K562 (cell line): ENCODE results near the gene GABPB2. TPM values are rescaled to one million over a fixed set of nuclear protein-coding genes. Genes with fewer than 3 reads are reported as not detected.

Experiments
- CHD2 ChIP-seq: IDR thresholded peaks from 2 replicates; pipeline ENCODE4 v1.6.1; 2011; ENCODE audit warnings: low read depth, low read length
- FOXA1 ChIP-seq: fragments of 450-650 bp; IDR thresholded peaks from 2 replicates; pipeline ENCODE4 v1.6.1; 2016; ENCODE audit warnings: mild to moderate bottlenecking, borderline replicate concordance
- FOXO4 ChIP-seq: fragments of 450-650 bp; formaldehyde crosslinking; IDR thresholded peaks from 2 replicates; pipeline ENCODE4 v1.4.0; 2020; ENCODE audit warnings: mild to moderate bottlenecking, moderate library complexity
- GTF2B ChIP-seq: IDR thresholded peaks from 2 replicates; pipeline ENCODE4 v1.6.1; 2011; ENCODE audit not compliant: insufficient read length; ENCODE audit errors: extremely low read depth
- HMG20A ChIP-seq: fragments of 450-650 bp; formaldehyde crosslinking; conservative IDR thresholded peaks from 2 replicates; pipeline ENCODE4 v1.4.0; 2020; ENCODE audit warnings: mild to moderate bottlenecking, mixed read lengths
- KLF6 ChIP-seq: fragments of 250-450 bp; sonication (Bioruptor Pico); IDR thresholded peaks from 2 replicates; pipeline ENCODE4 v1.4.0; 2020; ENCODE audit warnings: mild to moderate bottlenecking, moderate library complexity, borderline replicate concordance
- MXI1 ChIP-seq: IDR thresholded peaks from 2 replicates; pipeline ENCODE4 v1.6.1; 2011; ENCODE audit warnings: low read depth, mild to moderate bottlenecking, improper control_type of control experiment, low read length
- PCBP2 ChIP-seq: fragments of 200-400 bp; formaldehyde crosslinking; IDR thresholded peaks from 2 replicates; pipeline ENCODE4 v1.6.1; 2018; ENCODE audit warnings: low read length, low read depth, mild to moderate bottlenecking, moderate library complexity; ENCODE audit not compliant: poor library complexity, severe bottlenecking
- PHF20 ChIP-seq: fragments of 450-650 bp; IDR thresholded peaks from 2 replicates; pipeline ENCODE4 v1.6.1; 2018; ENCODE audit not compliant: partially characterized antibody
- RBM14 ChIP-seq: fragments of 200-400 bp; formaldehyde crosslinking; IDR thresholded peaks from 2 replicates; pipeline ENCODE4 v1.6.1; 2018; ENCODE audit warnings: low read depth, mild to moderate bottlenecking, low read length, moderate library complexity, borderline replicate concordance; ENCODE audit not compliant: insufficient read depth
- SP2 ChIP-seq: IDR thresholded peaks from 2 replicates; pipeline ENCODE4 v1.6.1; 2011; ENCODE audit warnings: mild to moderate bottlenecking, low read depth, low read length, moderate library complexity; ENCODE audit not compliant: poor library complexity, severe bottlenecking; ENCODE audit errors: extremely low read depth
- SRSF9 ChIP-seq: fragments of 200-400 bp; formaldehyde crosslinking; IDR thresholded peaks from 2 replicates; pipeline ENCODE4 v1.6.1; 2017; ENCODE audit warnings: low read depth, low read length, borderline replicate concordance
- TRIM28 ChIP-seq: fragments of 450-650 bp; IDR thresholded peaks from 2 replicates; pipeline ENCODE4 v1.6.1; 2017
- YBX1 ChIP-seq: fragments of 450-650 bp; IDR thresholded peaks from 2 replicates; pipeline ENCODE4 v1.7.1; 2016; ENCODE audit warnings: mild to moderate bottlenecking
- ZNF280B ChIP-seq: fragments of 250-450 bp; sonication (Bioruptor Pico); IDR thresholded peaks from 2 replicates; pipeline ENCODE4 v1.5.1; 2021; ENCODE audit warnings: mild to moderate bottlenecking
- ZNF407 ChIP-seq: fragments of 450-650 bp; IDR thresholded peaks from 2 replicates; pipeline ENCODE4 v1.6.1; 2016; ENCODE audit warnings: low read depth
- polyA plus RNA-seq, 8 experiments: library from polyadenylated mRNA; depleted of rRNA in 4 of 8; stranded (reverse) in 5 of 8; unstranded in 3 of 8; fragments of >200 nt; fragmentation: Nextera tagmentation in 2 of 8; fragmentation: Illumina TruSeq in 1 of 8; extraction: Ambion mirVana in 2 of 8; extraction: Trizol in 1 of 8; gene quantifications; 2 replicates each; pipeline versions ENCODE4 v1.2.1 to v1.2.3, GENCODE V29; 2011 to 2014; ENCODE audit warnings: inconsistent platforms in 1 of 8, missing spikeins in 1 of 8
- total RNA-seq, 7 experiments: library from RNA; depleted of rRNA in 6 of 7; stranded (reverse); fragments of >200 nt in 6 of 7; fragmentation: Illumina TruSeq in 2 of 7; extraction: Trizol in 2 of 7; gene quantifications; 2 replicates each; pipeline versions ENCODE4 v1.2.1 to v1.2.3, GENCODE V29; 2011 to 2021; ENCODE audit warnings: low replicate concordance in 1 of 7

GABPB2 gene
- total and polyA plus RNA-seq, 9 of the 15 experiments (the other 6 are each of a cell fraction or from before 2014, with no cell fraction given): 2.2 to 13.3 (median 6.1) TPM

GRCh38 chr1:151054971-151055547 lies 15.5 kb upstream of the GABPB2 start (continued):
- TF ChIP-seq ZNF280B (CRISPR knock-in tag): no peak
- TF ChIP-seq GTF2B: no peak
- no peak for TF ChIP-seq SRSF9
- TF ChIP-seq MXI1: no peak
- TF ChIP-seq FOXA1: no peak
- peak; percentile 47; the same call in 1 of the 2 replicates for TF ChIP-seq KLF6 (CRISPR knock-in tag)
- TF ChIP-seq SP2: no peak
- TF ChIP-seq PCBP2: no peak
- TF ChIP-seq RBM14: no peak
- TF ChIP-seq CHD2: no peak
- TF ChIP-seq TRIM28: 0 out of 2 replicates have a peak, but pooled peaks have one; percentile 31
- no peak for TF ChIP-seq FOXO4 (CRISPR knock-in tag)
- TF ChIP-seq ZNF407: no peak
- no peak for TF ChIP-seq YBX1
- TF ChIP-seq PHF20: no peak
- no peak for TF ChIP-seq HMG20A (CRISPR knock-in tag)
